Pancreas (tissue), 10 donors: Measurements from ENCODE around the gene PRPF38B. TPM values are rescaled to one million over a fixed set of nuclear protein-coding genes. Genes with fewer than 3 reads are reported as not detected.
A peak's percentile ranks its signal among the peaks of the same experiment; 100 is the strongest.
"Not testable (repeated sequence)": the region's sequence is repeated elsewhere in the genome, so short reads cannot be mapped to it uniquely, and the experiment has no call there.

ENCODE experiments used
- ATAC-seq, 4 donors: fragments of 200-7000 bp; cut with Tn5 transposase; one replicate each; pipeline versions ENCODE4 v1.8.0 to v1.9.1; 2020; ENCODE audit warnings: mild to moderate bottlenecking in 4 of 4, moderate library complexity in 4 of 4
- DNase-seq, 6 donors: peaks; one replicate each; pipeline ENCODE4 v3.0.0-alpha.2; 2020
- FAIRE-seq: peaks from 2 replicates; lab custom pipeline; 2012; peaks lifted over from hg19 to GRCh38; lab: Jason Lieb, UNC
- H3K27ac ChIP-seq, 4 donors: fragments of 200-600 bp; sonication (generic); 1 replicate in 3 of 4; 2 replicates in 1 of 4; pipeline versions ENCODE4 v1.5.0 to v1.8.0; 2020
- H3K27me3 ChIP-seq, 4 donors: fragments of 200-600 bp; one replicate each; pipeline ENCODE4 v1.8.0; 2021
- H3K36me3 ChIP-seq, 3 donors: fragments of 200-600 bp; sonication (generic) in 1 of 3; one replicate each; pipeline versions ENCODE4 v1.5.0 to v1.8.0; 2020 to 2021
- H3K4me1 ChIP-seq, 3 donors: fragments of 200-600 bp; one replicate each; pipeline ENCODE4 v1.8.0; 2021
- H3K4me3 ChIP-seq, 4 donors: fragments of 200-600 bp; sonication (generic) in 2 of 4; one replicate each; pipeline versions ENCODE4 v1.5.0 to v1.8.0; 2020 to 2021
- H3K9me3 ChIP-seq, 4 donors: fragments of 200-600 bp; one replicate each; pipeline ENCODE4 v1.8.0; 2021
- CTCF ChIP-seq, 4 donors: fragments of 200-600 bp; sonication (generic) in 3 of 4; IDR thresholded peaks; one replicate each; pipeline versions ENCODE4 v1.5.0 to v1.8.0; 2021; ENCODE audit warnings: antibody characterized with exemption in 4 of 4
- WGBS, 2 donors: extraction: QIAGEN DNeasy Blood & Tissue Kit; methylation state at CpG; one replicate each; pipeline ENCODE4 v1.1.7; 2013; 5-methylcytosine and 5-hydroxymethylcytosine counted together
- intact Hi-C, 3 donors: fragments of 100-400 bp; cut with DNase I; formaldehyde crosslinking; loops; one replicate each; pipeline versions ENCODE4 v1.11.1 to v1.14.2; 2022
- polyA plus RNA-seq, 2 donors: library from polyadenylated mRNA; stranded (reverse); fragments of 200-250 nt; gene quantifications; one replicate each; pipeline ENCODE4 v1.2.3, GENCODE V29; 2013
- total RNA-seq, 6 donors: library from RNA; stranded (reverse); fragmentation: NEBNext Ultra II Directional in 4 of 6; extraction: Animal tissue kit (Norgen Biotek cat#: 25700) in 4 of 6; gene quantifications; one replicate each; pipeline versions ENCODE4 v1.2.1 to v1.2.4, GENCODE V29; 2021 to 2023
- donor health status: healthy with polysubstance abuse.
- donor health status: DM: no; HTN: no; CAD: no; lungs with moderate emphysema.
- donor health status: DM: no; HTN: no; CAD: no.
- donor health status: control.
- donor health status: control.
- donor health status: Bipolar disorder and iron deficiency.
- donor health status: DM: yes; HTN: yes; CAD: no.
- donor health status: DM: no; HTN: no; CAD: no.
- donor health status: DM: no; HTN: no; CAD: no.
- donor health status: DM: yes; HTN: yes; CAD: no.

Gene PRPF38B
- total and polyA plus RNA-seq, 8 donors, result 11.2 to 48.6 (median 18.7) TPM

- Histone ChIP-seq H3K4me1 (no peaks in the 10 kb centered on the region), H3K27me3 (no peaks in the 10 kb centered on the region), H3K4me3 (peak within 1 kb of the TSS; percentile 18 to 52 (median 35)), H3K9me3 (no peaks in the 10 kb centered on the region), H3K27ac (peak within 1 kb of the TSS; percentile 33 to 90 (median 72)), H3K36me3 (no peaks in the 10 kb centered on the region)
- no peak for TF ChIP-seq CTCF (IDR thresholded peaks at IDR 0.05)
- ATAC-seq (peak; percentile 71 to 89 (median 86)), DNase-seq (peak; percentile 24 to 76 (median 48)), FAIRE-seq (no peak)
- WGBS, 2 donors, result 4% methylated on average over 81 of the region's 81 CpGs
- intact Hi-C loops, result no loop called here
Observed at GRCh38 chr1:108661030-108661609, 31.0 kb upstream of the PRPF38B start, which contains the start of gene HENMT1. TSS of gene HENMT1 (minus strand) at chr1:108661093. CDS start at chr1:108659884, 1,209 bp downstream.

- no peak for TF ChIP-seq CTCF (IDR thresholded peaks at IDR 0.05)
- Histone ChIP-seq H3K4me3 (no peak overlapping the region), H3K36me3 (no peaks in the 10 kb centered on the region), H3K27me3 (no peaks in the 10 kb centered on the region), H3K9me3 (no peaks in the 10 kb centered on the region), H3K4me1 (no peaks in the 10 kb centered on the region), H3K27ac (no peak overlapping the region)
- FAIRE-seq, result no peak
- intact Hi-C loops, result no loop called here
- no peak for DNase-seq
- 68 to 73% methylated on average over 2 of the region's 2 CpGs for WGBS, 2 donors
- no peak for ATAC-seq
Observed at GRCh38 chr1:108663074-108663473, 29.0 kb upstream of the PRPF38B start.

- no peak overlapping the region for H3K27ac ChIP-seq
- H3K9me3 ChIP-seq, result no peaks in the 10 kb centered on the region
- H3K27me3 ChIP-seq, result no peaks in the 10 kb centered on the region
- no peaks in the 10 kb centered on the region for H3K36me3 ChIP-seq
- no peaks in the 10 kb centered on the region for H3K4me1 ChIP-seq
- DNase-seq (no peak), FAIRE-seq (no peak), ATAC-seq (no peak)
- intact Hi-C loops, result no loop called here
- 80 to 84% methylated on average over 6 of the region's 6 CpGs for WGBS, 2 donors
- no peak overlapping the region for H3K4me3 ChIP-seq
- TF ChIP-seq CTCF (IDR thresholded peaks at IDR 0.05), result no peak
Observed at GRCh38 chr1:108664481-108664880, 27.6 kb upstream of the PRPF38B start.

GRCh38 chr1:108665067-108665466 lies 27.0 kb upstream of the PRPF38B start:
- Histone ChIP-seq H3K4me1 (no peaks in the 10 kb centered on the region), H3K36me3 (no peaks in the 10 kb centered on the region), H3K9me3 (no peaks in the 10 kb centered on the region), H3K4me3 (no peak overlapping the region), H3K27me3 (no peaks in the 10 kb centered on the region), H3K27ac (no peak overlapping the region)
- FAIRE-seq (no peak), ATAC-seq (no peak), DNase-seq (no peak)
- WGBS, 2 donors, result 49 to 58% methylated on average over 2 of the region's 2 CpGs
- TF ChIP-seq CTCF (IDR thresholded peaks at IDR 0.05), result no peak
- intact Hi-C loops, result no loop called here

- intact Hi-C loops, result no loop called here
- DNase-seq (no peak), ATAC-seq (no peak), FAIRE-seq (no peak)
- H3K4me3 ChIP-seq, result no peak overlapping the region
- no peaks in the 10 kb centered on the region for H3K36me3 ChIP-seq
- H3K27me3 ChIP-seq, result no peaks in the 10 kb centered on the region
- no peak overlapping the region for H3K27ac ChIP-seq
- no peaks in the 10 kb centered on the region for H3K9me3 ChIP-seq
- no peak for TF ChIP-seq CTCF (IDR thresholded peaks at IDR 0.05)
- WGBS, 2 donors, result 47 to 53% methylated on average over 1 of the region's 1 CpG
- no peaks in the 10 kb centered on the region for H3K4me1 ChIP-seq
Observed at GRCh38 chr1:108665771-108666170, 26.3 kb upstream of the PRPF38B start.

GRCh38 chr1:108667422-108667821 lies 24.7 kb upstream of the PRPF38B start:
- not testable (repeated sequence) for FAIRE-seq

More at GRCh38 chr1:108667422-108667821, 24.7 kb upstream of the PRPF38B start:
- H3K4me3 ChIP-seq, H3K9me3 ChIP-seq, H3K36me3 ChIP-seq, H3K27me3 ChIP-seq, ATAC-seq, H3K27ac ChIP-seq, intact Hi-C loops, H3K4me1 ChIP-seq: not testable (repeated sequence)
- DNase-seq, result peak in 2 of 6 donors; percentile 21 to 52
- 94 to 98% methylated on average over 21 to 28 of the region's 28 CpGs for WGBS, 2 donors
